Measurements from ENCODE around the gene CADPS2. TPM values are rescaled to one million over a fixed set of nuclear protein-coding genes. Genes with fewer than 3 reads are reported as not detected.

CADPS2 gene
- total RNA-seq, 1 experiment from 2014 or later: 12.2 TPM

GRCh38 chr7:122544463-122544862 lies 341.8 kb downstream of the CADPS2 start:
- ATAC-seq (no peak), DNase-seq (ENCODE audit: low spot score) (no peak)
- Mint-ChIP-seq H3K27me3 (ENCODE audit: low read depth) (no peaks in the 10 kb centered on the region), H3K9me3 (no peaks in the 10 kb centered on the region), H3K4me1 (peaks cover 8% of the 10 kb centered on the region), H3K27ac (no peak overlapping the region), H3K4me3 (no peak overlapping the region), H3K36me3 (no peaks in the 10 kb centered on the region)
- CTCF ChIA-PET: no interaction called here
- POLR2A ChIA-PET: no interaction called here
- TF ChIP-seq ZNF263 (CRISPR knock-in tag; IDR thresholded peaks at IDR 0.05; ENCODE audit: low read depth) (no peak), TCF7 (CRISPR knock-in tag; IDR thresholded peaks at IDR 0.05; ENCODE audit: low read depth) (no peak), ZBTB21 (CRISPR knock-in tag; IDR thresholded peaks at IDR 0.05; ENCODE audit: borderline replicate concordance) (no peak), FOXK1 (CRISPR knock-in tag; IDR thresholded peaks at IDR 0.05) (no peak), JUN (CRISPR knock-in tag; IDR thresholded peaks at IDR 0.05) (no peak), E2F5 (CRISPR knock-in tag; IDR thresholded peaks at IDR 0.05) (no peak), GABPB1 (CRISPR knock-in tag; IDR thresholded peaks at IDR 0.05) (no peak), STAT6 (CRISPR knock-in tag; conservative IDR thresholded peaks at IDR 0.05; ENCODE audit: low read depth) (no peak)
- TF ChIP-seq, protein P1, sequence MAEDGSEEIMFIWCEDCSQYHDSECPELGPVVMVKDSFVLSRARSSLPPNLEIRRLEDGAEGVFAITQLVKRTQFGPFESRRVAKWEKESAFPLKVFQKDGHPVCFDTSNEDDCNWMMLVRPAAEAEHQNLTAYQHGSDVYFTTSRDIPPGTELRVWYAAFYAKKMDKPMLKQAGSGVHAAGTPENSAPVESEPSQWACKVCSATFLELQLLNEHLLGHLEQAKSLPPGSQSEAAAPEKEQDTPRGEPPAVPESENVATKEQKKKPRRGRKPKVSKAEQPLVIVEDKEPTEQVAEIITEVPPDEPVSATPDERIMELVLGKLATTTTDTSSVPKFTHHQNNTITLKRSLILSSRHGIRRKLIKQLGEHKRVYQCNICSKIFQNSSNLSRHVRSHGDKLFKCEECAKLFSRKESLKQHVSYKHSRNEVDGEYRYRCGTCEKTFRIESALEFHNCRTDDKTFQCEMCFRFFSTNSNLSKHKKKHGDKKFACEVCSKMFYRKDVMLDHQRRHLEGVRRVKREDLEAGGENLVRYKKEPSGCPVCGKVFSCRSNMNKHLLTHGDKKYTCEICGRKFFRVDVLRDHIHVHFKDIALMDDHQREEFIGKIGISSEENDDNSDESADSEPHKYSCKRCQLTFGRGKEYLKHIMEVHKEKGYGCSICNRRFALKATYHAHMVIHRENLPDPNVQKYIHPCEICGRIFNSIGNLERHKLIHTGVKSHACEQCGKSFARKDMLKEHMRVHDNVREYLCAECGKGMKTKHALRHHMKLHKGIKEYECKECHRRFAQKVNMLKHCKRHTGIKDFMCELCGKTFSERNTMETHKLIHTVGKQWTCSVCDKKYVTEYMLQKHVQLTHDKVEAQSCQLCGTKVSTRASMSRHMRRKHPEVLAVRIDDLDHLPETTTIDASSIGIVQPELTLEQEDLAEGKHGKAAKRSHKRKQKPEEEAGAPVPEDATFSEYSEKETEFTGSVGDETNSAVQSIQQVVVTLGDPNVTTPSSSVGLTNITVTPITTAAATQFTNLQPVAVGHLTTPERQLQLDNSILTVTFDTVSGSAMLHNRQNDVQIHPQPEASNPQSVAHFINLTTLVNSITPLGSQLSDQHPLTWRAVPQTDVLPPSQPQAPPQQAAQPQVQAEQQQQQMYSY (CRISPR knock-in tag; IDR thresholded peaks at IDR 0.05): no peak
- TF ChIP-seq, protein P2, sequence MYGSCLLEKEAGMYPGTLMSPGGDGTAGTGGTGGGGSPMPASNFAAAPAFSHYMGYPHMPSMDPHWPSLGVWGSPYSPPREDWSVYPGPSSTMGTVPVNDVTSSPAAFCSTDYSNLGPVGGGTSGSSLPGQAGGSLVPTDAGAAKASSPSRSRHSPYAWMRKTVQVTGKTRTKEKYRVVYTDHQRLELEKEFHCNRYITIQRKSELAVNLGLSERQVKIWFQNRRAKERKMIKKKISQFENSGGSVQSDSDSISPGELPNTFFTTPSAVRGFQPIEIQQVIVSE (CRISPR knock-in tag; IDR thresholded peaks at IDR 0.05; ENCODE audit: borderline replicate concordance): no peak
- TF ChIP-seq, protein P3, sequence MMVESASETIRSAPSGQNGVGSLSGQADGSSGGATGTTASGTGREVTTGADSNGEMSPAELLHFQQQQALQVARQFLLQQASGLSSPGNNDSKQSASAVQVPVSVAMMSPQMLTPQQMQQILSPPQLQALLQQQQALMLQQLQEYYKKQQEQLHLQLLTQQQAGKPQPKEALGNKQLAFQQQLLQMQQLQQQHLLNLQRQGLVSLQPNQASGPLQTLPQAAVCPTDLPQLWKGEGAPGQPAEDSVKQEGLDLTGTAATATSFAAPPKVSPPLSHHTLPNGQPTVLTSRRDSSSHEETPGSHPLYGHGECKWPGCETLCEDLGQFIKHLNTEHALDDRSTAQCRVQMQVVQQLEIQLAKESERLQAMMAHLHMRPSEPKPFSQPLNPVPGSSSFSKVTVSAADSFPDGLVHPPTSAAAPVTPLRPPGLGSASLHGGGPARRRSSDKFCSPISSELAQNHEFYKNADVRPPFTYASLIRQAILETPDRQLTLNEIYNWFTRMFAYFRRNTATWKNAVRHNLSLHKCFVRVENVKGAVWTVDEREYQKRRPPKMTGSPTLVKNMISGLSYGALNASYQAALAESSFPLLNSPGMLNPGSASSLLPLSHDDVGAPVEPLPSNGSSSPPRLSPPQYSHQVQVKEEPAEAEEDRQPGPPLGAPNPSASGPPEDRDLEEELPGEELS (CRISPR knock-in tag; IDR thresholded peaks at IDR 0.05): no peak

DNA sequence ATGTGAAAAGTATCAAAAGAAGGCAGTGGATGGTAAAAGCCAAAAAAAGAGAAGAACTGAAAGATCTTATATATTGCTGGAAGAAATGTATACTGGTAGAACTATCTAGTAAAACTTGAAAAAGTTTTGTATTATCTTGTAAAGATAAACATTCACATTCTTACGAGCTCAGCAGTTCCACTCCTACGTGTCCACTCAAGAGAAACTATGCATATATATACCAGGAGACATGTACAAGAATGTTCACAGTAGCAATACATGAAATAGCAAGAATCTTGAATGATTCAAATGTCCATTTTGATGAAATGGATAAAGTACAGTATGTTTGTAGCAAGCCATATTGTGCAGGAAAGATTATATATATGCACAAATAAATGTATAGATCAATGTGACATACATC lies 342.4 kb downstream of the CADPS2 start:
- H3K27me3 Mint-ChIP-seq (ENCODE audit: low read depth): no peaks in the 10 kb centered on the region
- ChIA-PET CTCF (no interaction called here), POLR2A (no interaction called here)
- H3K4me1 Mint-ChIP-seq: peaks cover 8% of the 10 kb centered on the region
- no peaks in the 10 kb centered on the region for H3K36me3 Mint-ChIP-seq
- DNase-seq (ENCODE audit: low spot score) (no peak), ATAC-seq (no peak)
- TF ChIP-seq, protein P4, sequence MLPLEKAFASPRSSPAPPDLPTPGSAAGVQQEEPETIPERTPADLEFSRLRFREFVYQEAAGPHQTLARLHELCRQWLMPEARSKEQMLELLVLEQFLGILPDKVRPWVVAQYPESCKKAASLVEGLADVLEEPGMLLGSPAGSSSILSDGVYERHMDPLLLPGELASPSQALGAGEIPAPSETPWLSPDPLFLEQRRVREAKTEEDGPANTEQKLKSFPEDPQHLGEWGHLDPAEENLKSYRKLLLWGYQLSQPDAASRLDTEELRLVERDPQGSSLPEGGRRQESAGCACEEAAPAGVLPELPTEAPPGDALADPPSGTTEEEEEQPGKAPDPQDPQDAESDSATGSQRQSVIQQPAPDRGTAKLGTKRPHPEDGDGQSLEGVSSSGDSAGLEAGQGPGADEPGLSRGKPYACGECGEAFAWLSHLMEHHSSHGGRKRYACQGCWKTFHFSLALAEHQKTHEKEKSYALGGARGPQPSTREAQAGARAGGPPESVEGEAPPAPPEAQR (CRISPR knock-in tag; IDR thresholded peaks at IDR 0.05): no peak
- no peak for TF ChIP-seq KAT7 (CRISPR knock-in tag; IDR thresholded peaks at IDR 0.05; ENCODE audit: borderline replicate concordance)
- TF ChIP-seq ZBTB21 (CRISPR knock-in tag; IDR thresholded peaks at IDR 0.05; ENCODE audit: borderline replicate concordance): no peak
- TF ChIP-seq ATF2 (CRISPR knock-in tag; IDR thresholded peaks at IDR 0.05; ENCODE audit: borderline replicate concordance, low read depth): no peak
- no peak for TF ChIP-seq TEAD4 (CRISPR knock-in tag; IDR thresholded peaks at IDR 0.05)
- TF ChIP-seq JUN (CRISPR knock-in tag; IDR thresholded peaks at IDR 0.05): no peak
- TF ChIP-seq ZNF512 (CRISPR knock-in tag; IDR thresholded peaks at IDR 0.05; ENCODE audit: borderline replicate concordance): no peak
- TF ChIP-seq NR3C1 (CRISPR knock-in tag; conservative IDR thresholded peaks at IDR 0.05; ENCODE audit: low read depth): no peak
- TF ChIP-seq NR2C2 (CRISPR knock-in tag; IDR thresholded peaks at IDR 0.05): no peak
- no peak for TF ChIP-seq FOXK1 (CRISPR knock-in tag; IDR thresholded peaks at IDR 0.05)
- no peak for TF ChIP-seq ZNF423 (CRISPR knock-in tag; IDR thresholded peaks at IDR 0.05)
- TF ChIP-seq NR1H2 (CRISPR knock-in tag; IDR thresholded peaks at IDR 0.05): no peak
- no peaks in the 10 kb centered on the region for H3K9me3 Mint-ChIP-seq
- H3K4me3 Mint-ChIP-seq: no peak overlapping the region
- no peak overlapping the region for H3K27ac Mint-ChIP-seq

Data from WTC11 (cell line).